HG03558 (cell line): Measurements from ENCODE around the gene CHIT1.
"Not testable (repeated sequence)": the region's sequence is repeated elsewhere in the genome, so short reads cannot be mapped to it uniquely, and the experiment has no call there.

ENCODE experiments used
- ATAC-seq: cut with Tn5 transposase; IDR thresholded peaks from one replicate; pipeline ENCODE4 v1.9.1; 2021; ENCODE audit warnings: moderate number of reproducible peaks; ENCODE audit not compliant: unreplicated experiment; ENCODE audit errors: extremely low read depth

The CHIT1 gene

GRCh38 chr1:203267347-203267846, 37.9 kb upstream of the CHIT1 start:
- ATAC-seq, result no peak

GRCh38 chr1:203266140-203266539, 36.7 kb upstream of the CHIT1 start:
- not testable (repeated sequence) for ATAC-seq

DNA sequence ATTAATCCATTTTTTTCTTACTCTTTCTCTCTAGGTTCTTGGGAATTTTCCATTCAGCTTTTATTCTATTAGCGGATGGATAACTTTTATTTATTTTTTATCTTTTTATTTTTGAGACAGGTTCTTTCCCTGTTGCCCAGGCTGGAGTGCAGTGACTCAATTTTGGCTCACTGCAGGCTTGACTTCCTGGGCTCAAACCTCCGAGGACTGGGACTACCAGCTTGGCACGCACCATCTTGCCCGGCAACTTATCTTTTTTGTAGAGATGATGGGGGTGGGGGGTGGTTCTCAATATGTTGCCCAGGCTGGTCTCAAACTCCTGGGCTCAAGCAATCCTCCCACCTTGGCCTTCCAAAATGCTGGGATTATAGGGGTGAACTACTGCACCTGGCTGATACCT, 36.1 kb upstream of the CHIT1 start:
- no peak for ATAC-seq

DNA sequence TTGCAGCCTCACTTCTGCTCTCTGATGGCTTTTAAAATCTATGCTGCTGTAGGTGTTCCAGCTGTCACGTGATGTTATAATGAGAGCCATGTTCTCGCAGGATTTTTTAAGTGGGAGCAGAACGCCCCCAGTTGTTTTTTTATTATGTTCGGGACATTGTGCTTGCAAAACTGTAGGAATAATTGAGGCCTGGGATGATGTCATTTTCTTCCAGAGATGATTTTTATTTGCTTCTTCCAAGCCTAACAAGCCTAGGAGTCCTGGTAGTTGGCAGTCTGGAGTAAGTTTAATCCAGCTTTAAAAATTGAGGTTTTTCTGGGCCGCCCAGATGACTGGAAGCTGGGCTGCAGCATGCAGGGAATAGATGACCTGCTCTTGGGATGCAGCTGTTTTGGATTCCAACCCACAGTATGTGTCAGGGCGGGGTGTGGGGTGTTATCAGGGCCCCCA, 34.6 kb upstream of the CHIT1 start:
- no peak for ATAC-seq

- ATAC-seq, result no peak
Measured at GRCh38 chr1:203263496-203263895, 34.0 kb upstream of the CHIT1 start.

DNA sequence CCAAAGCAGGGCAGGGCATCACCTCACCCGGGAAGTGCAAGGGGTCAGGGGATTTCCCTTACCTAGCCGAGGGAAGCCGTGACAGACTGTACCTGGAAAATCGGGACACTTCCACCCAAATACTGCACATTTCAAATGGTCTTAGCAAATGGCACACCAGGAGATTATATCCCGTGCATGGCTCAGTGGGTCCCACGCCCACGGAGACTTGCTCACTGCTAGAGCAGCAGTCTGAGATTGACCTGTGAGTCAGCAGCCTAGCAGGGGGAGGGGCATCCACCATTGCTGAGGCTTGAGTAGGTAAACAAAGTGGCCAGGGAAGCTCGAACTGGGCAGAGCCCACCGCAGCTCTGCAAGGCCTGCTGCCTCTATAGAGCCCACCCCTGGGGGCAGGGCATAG, 27.2 kb upstream of the CHIT1 start:
- not testable (repeated sequence) for ATAC-seq

DNA sequence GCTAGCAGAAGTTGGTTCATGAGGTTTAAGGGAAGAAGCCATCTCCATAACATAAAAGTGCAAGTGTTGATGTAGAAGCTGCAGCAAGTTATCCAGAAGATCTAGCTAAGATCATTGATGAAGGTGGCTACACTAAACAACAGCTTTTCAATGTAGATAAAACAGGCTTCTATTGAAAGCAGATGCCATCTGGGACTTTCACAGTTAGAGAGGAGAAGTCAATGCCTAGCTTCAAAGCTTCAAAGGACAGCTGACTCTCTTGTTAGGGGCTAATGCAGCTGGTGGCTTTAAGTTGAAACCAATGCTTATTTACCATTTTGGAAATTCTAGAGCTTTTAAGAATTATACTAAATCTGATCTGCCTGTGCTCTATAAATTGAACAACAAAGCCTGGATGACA, 25.3 kb upstream of the CHIT1 start:
- ATAC-seq, result not testable (repeated sequence)

GRCh38 chr1:203252678-203253077, 23.2 kb upstream of the CHIT1 start:
- no peak for ATAC-seq

DNA sequence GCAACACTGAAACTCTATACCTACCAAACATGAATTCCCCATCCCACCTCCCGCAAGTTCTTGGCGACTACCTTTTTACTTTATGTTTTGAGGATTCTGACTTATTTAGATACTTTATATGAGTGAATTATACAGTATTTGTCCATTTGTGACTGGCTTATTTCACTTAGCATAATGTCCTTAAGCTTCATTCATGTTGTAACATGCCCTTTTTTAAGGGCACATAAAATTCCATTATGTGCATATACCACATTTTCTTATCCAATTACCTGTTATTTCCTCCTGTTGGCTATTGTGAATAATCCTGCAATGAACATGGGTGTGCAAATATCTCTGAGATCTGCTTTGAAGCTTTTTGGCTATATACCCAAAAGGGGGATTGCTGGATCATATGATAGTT, 22.0 kb upstream of the CHIT1 start:
- ATAC-seq, result no peak

DNA sequence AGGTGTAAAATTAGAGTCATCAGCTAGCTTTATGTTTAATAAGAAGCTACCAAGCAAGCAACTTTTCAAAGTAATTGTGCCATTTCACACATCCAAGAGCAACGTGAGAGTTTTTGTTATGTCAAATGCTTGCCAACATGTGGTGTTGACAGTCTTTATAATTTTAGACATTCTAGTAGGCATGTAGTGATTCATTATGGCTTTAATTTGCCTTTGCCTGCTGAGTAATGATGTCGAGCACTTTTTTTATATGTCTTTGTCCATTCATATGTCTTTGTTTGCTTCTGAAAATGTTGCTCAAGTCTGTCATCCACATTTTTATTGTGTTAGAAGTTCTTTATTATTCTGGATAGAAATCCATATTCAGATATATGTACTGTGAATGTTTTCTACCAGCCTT, 21.4 kb upstream of the CHIT1 start:
- no peak for ATAC-seq

GRCh38 chr1:203244776-203245175, 15.3 kb upstream of the CHIT1 start:
- no peak for ATAC-seq

DNA sequence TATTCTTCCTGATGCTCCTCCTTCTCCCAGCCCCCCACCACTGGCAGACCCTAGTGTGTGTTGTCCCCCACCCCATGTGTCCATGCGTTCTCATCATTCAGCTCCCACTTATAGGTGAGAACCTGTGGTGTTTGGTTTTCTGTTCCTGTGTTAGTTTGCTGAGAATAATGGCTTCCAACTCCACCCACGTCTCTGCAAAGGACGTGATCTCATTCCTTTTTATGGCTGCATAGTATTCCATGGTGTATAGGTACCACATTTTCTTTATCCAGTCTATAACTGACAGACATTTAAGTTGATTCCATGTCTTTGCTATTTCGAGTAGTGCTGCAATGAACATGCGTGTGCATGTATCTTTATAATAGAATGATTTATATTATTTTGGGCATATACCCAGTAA, 12.2 kb upstream of the CHIT1 start:
- not testable (repeated sequence) for ATAC-seq

DNA sequence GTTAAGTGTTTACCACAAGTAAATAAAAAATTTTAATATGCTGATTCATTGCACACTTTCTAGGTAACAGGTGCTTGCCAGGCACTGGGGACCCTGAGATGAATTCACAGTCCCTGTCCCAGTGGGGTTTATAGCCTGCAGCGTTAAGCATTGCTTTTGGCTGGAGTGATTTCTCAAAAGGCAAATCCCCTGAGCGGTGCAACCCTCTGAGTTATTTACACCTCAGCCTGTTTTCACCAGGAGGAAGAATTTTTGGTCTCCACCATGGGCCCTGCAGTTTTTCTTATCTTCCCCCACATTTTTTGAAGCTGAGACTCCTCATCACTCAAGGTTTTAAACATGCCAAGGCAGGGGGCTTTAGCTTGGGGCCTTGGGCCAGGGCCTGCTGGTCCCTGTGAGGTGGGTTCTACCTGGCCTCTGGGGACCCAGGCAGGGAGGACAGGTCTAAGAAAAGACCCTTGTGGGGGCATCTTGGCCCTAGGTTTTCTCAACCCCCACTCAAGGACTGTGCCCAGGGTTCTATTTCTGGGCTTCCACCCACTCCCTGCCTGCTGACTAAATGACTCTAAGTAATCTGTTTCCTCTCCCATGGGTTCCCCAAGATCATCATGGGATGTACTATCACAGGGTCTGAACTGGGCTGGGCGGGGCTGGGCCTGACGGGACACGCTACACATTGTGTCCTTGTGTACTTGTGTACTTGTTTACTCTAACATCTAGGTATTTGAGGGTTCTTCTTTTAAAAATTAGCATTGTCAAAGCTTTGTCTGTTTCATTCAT, 10.2 kb upstream of the CHIT1 start:
- no peak for ATAC-seq

DNA sequence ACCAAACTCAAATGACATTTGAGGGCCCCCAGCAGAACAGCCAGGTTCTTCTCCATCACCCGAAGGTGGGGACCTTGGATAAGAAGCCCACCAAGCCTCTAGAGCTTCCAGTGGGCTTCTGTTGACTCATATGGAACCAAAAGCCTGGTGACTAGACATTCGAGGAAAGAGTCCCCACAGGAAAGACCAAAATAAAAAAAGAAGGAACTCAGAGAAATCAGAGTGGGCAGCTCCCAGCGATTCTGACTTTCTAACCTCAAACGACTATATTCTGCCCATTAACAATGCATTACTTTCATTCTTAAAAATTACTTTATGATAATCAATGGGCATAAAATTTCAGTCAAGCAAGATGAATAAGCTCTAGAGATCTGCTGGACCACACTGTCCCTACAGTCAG, 9.6 kb upstream of the CHIT1 start:
- no peak for ATAC-seq

DNA sequence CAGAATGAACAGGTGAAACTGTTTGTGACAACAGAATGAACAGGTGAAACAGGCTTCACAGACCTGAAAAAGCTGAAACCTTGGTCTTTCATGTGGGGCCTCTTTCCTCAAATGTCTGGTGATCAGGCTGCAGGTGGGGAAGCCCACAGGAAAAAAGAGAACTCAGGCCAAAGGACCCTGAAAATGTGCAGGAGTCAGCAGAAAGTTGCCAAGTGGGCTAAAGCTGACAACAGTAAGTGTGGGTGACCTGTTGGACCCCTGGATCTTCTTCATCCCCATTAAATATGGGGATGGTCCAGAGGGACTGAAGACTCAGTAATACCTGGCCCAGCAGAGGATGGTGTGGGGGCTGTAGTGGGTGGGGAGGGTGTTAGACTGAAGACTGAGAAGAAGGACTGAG, 9.1 kb upstream of the CHIT1 start:
- no peak for ATAC-seq

- not testable (repeated sequence) for ATAC-seq
Measured at GRCh38 chr1:203234901-203235300, 5.4 kb upstream of the CHIT1 start.

DNA sequence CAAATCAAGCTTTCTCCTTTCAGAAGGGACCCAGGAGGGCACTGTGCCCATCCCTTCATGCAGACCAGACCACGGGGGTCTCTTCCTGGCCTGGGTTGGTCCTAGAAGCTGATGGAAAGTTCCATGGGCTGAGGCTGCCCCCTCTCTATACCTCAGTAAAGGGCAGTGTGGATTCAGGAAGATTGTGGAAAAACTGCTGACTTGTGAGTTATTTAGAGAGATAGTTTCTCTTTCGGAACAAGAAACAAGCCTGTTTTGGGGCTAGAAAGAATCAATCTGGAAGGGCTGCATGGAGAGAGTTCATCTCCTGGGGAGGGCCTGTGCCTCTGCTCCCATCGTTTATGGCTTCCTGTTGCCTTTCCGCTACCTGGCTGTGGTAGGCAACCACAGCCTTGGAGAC, 803 bp downstream of the CHIT1 start:
- ATAC-seq, result no peak

DNA sequence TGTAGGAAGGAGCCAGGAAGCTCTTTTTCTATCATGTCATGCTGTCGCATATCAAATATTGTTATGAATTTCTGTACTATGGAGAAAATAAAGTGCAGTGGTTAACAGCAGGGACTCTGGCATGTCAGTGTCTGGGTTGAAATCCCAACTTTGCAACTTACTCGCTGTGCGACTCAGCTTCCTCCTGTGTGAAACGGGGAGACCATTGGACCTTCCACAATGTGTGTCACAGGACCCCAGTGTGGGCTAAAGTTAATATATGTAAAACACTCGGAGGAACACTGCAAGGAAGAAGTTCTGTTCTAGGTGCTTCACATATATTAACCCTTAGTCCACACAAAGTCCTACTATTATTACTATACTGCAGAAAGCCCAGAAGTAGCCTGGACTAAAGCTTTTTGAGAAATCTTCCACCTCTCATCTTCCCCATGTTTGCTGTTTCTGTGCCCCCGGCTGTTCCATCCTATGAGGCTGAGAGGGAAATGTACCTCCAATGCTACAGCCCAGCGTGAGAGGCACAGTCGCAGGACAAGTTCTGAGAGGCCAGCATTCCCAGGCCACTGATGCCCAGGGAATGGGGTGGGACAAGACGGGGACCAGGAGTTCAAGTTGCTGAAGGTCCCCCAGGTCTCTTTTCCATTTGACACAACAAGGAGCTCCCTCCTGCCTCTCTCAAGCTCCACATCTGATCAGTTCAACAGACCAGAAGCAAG, 1.9 kb downstream of the CHIT1 start:
- ATAC-seq, result no peak

GRCh38 chr1:203225071-203225470, 4.4 kb downstream of the CHIT1 start:
- no peak for ATAC-seq

DNA sequence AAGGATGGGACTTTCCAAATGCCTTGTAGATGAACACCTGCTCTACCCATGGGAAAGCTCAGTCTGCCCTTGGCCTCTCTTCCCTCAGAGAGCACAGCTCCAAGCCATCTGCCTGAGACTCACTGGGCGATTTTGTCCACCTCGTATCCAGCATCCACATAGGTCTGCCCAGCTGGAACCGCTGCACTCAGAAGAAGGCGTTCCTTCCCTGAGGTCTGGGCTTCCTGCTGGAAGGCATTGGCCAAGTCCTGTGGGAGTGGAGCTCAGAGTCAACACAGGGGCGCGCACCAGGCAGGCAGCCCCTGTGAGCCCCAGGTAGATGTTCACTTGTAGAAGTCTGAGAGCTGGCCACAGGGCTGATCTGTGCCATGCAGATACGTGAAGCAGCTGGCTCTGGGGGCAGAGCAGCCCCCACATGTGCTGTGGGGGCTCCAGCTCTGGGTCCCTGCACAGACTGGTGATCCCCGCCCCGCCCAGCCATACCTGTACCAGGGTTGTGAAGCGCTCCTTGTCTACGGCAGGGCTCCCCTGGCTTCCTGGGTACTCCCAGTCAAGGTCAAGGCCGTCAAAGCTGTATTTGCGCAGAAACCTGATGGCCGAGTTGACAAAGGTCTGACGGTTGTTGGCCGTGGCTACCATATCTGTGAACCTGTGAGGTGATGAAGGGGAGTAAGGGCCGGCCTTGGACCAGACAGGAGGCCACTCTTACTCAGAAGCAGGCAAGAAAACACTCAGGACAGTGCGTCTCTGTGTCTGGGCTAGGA, 6.3 kb downstream of the CHIT1 start:
- ATAC-seq, result no peak

DNA sequence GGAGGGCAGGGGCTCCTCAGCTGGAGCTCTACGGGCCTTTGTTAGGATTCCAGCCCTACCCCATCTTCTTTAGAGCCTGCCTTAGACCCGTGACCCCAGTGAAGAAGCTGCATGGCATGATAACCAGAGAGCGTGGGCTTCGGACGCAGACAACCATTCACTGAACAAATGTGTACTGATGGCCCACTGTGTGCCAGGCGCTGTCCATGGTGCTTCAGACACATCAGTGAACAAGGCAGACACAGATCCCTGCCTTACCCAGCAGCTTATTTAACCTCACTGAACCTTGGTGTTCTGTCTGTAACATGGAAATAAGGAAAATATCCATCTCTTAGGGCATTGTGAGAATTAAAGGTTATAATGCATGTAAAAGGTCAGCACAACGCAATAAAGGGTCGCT, 9.5 kb downstream of the CHIT1 start:
- ATAC-seq, result no peak
